OCI-LY1 (cell line): Measurements from ENCODE around the gene SORCS3.

Experiments used
- H2AFZ ChIP-seq: fragments of 200-600 bp; sonication (generic), shearing (Covaris generic); 2 replicates; pipeline ENCODE4 v1.6.0; 2014; ENCODE audit warnings: antibody characterized with exemption, mild to moderate bottlenecking, low read length
- H3F3A ChIP-seq: fragments of 200-600 bp; sonication (generic), shearing (Covaris generic); 2 replicates; pipeline ENCODE4 v1.6.0; 2014; ENCODE audit warnings: mild to moderate bottlenecking, antibody characterized with exemption, low read length, moderate library complexity; ENCODE audit not compliant: insufficient read depth
- H3K27ac ChIP-seq: fragments of 200-600 bp; sonication (generic); 2 replicates; pipeline ENCODE4 v1.5.1; 2014; ENCODE audit warnings: low read length, mixed run types, mild to moderate bottlenecking, low read depth; ENCODE audit not compliant: poor library complexity, severe bottlenecking
- H3K27me3 ChIP-seq: fragments of 200-600 bp; sonication (generic); 2 replicates; pipeline ENCODE4 v1.6.0; 2014; ENCODE audit warnings: antibody characterized with exemption, mild to moderate bottlenecking, low read length, moderate library complexity; ENCODE audit not compliant: insufficient read depth
- H3K36me3 ChIP-seq: fragments of 200-600 bp; sonication (generic); 2 replicates; pipeline ENCODE4 v1.6.1; 2014; ENCODE audit warnings: mild to moderate bottlenecking, antibody characterized with exemption, low read length, moderate library complexity, mixed read lengths; ENCODE audit not compliant: insufficient read depth
- H3K4me1 ChIP-seq: fragments of 200-600 bp; sonication (generic); 2 replicates; pipeline ENCODE4 v1.5.1; 2014; ENCODE audit warnings: mild to moderate bottlenecking, low read length, moderate library complexity; ENCODE audit not compliant: insufficient read depth, severe bottlenecking
- H3K4me2 ChIP-seq: fragments of 200-600 bp; sonication (generic), shearing (Covaris generic); 2 replicates; pipeline ENCODE4 v1.6.1; 2014; ENCODE audit warnings: low read length
- H3K4me3 ChIP-seq: fragments of 200-600 bp; sonication (generic); 2 replicates; pipeline ENCODE4 v1.5.1; 2014; ENCODE audit warnings: low read length, low read depth, mild to moderate bottlenecking, mixed read lengths; ENCODE audit not compliant: poor library complexity, severe bottlenecking
- H3K79me2 ChIP-seq: fragments of 200-600 bp; shearing (Covaris generic); 2 replicates; pipeline ENCODE4 v1.6.1; 2016; ENCODE audit warnings: mixed run types, low read length, mixed read lengths; ENCODE audit not compliant: insufficient read depth
- H3K9ac ChIP-seq: fragments of 200-600 bp; sonication (generic), shearing (Covaris generic); 2 replicates; pipeline ENCODE4 v1.6.1; 2014; ENCODE audit warnings: mild to moderate bottlenecking, low read length, mixed read lengths
- H3K9me2 ChIP-seq: fragments of 200-600 bp; sonication (generic), shearing (Covaris generic); 2 replicates; pipeline ENCODE4 v1.6.1; 2014; ENCODE audit warnings: low read depth, mild to moderate bottlenecking, low read length, mixed read lengths
- H3K9me3 ChIP-seq: fragments of 200-600 bp; shearing (Covaris generic); 2 replicates; pipeline ENCODE4 v1.6.1; 2014; ENCODE audit warnings: low read length, mixed read lengths
- H4K20me1 ChIP-seq: fragments of 200-600 bp; sonication (generic), shearing (Covaris generic); 2 replicates; pipeline ENCODE4 v1.6.0; 2016; ENCODE audit warnings: mild to moderate bottlenecking, low read length; ENCODE audit not compliant: insufficient read depth
- EZH2 ChIP-seq: fragments of 200-600 bp; sonication (generic), shearing (Covaris generic); IDR thresholded peaks from 2 replicates; pipeline ENCODE4 v1.8.0; 2017; ENCODE audit warnings: borderline replicate concordance, mixed run types, mild to moderate bottlenecking, antibody characterized with exemption, low read length, moderate library complexity, mixed read lengths
- TF ChIP-seq, protein P1 (sequence below): fragments of 200-600 bp; sonication (generic), shearing (Covaris generic); IDR thresholded peaks from 2 replicates; pipeline ENCODE4 v1.5.1; 2017; ENCODE audit warnings: mild to moderate bottlenecking, antibody characterized with exemption, low read length, moderate library complexity, mixed read lengths

The SORCS3 gene

GRCh38 chr10:104993085-104993484, 352.0 kb downstream of the SORCS3 start:
- Histone ChIP-seq H3K27ac (no peak overlapping the region), H3F3A (no peaks in the 10 kb centered on the region), H3K4me2 (no peak overlapping the region)

DNA sequence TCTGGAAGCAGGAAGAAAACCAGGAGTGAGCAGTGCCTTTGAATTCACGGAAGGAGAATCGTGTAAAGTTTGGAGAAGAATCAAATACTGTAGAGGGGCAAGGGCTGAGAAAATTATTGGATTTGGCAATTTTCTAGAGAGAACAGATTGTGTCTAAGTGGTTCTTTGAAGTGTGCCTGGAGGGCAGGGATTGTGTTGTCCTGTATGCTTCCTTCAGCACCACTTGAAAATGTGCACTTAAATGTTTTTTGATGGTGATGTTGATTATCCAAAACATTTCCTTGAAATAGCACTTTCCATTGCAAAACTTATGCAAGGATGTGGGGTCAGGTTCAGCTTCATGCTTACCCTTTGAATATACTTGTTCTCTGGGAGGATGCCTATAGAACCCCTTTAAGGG, 360.2 kb downstream of the SORCS3 start:
- Histone ChIP-seq H4K20me1 (no peaks in the 10 kb centered on the region), H3K9me2 (no peaks in the 10 kb centered on the region), H3F3A (no peaks in the 10 kb centered on the region), H3K9ac (no peak overlapping the region), H2AFZ (no peak overlapping the region), H3K27me3 (no peaks in the 10 kb centered on the region), H3K4me1 (no peaks in the 10 kb centered on the region), H3K79me2 (no peaks in the 10 kb centered on the region), H3K27ac (no peak overlapping the region), H3K9me3 (no peaks in the 10 kb centered on the region), H3K36me3 (no peaks in the 10 kb centered on the region), H3K4me2 (no peak overlapping the region), H3K4me3 (no peak overlapping the region)
- TF ChIP-seq, protein P1, sequence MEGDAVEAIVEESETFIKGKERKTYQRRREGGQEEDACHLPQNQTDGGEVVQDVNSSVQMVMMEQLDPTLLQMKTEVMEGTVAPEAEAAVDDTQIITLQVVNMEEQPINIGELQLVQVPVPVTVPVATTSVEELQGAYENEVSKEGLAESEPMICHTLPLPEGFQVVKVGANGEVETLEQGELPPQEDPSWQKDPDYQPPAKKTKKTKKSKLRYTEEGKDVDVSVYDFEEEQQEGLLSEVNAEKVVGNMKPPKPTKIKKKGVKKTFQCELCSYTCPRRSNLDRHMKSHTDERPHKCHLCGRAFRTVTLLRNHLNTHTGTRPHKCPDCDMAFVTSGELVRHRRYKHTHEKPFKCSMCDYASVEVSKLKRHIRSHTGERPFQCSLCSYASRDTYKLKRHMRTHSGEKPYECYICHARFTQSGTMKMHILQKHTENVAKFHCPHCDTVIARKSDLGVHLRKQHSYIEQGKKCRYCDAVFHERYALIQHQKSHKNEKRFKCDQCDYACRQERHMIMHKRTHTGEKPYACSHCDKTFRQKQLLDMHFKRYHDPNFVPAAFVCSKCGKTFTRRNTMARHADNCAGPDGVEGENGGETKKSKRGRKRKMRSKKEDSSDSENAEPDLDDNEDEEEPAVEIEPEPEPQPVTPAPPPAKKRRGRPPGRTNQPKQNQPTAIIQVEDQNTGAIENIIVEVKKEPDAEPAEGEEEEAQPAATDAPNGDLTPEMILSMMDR, result no peak
- TF ChIP-seq EZH2, result no peak

More at GRCh38 chr10:104993085-104993484, 352.0 kb downstream of the SORCS3 start:
- no peaks in the 10 kb centered on the region for H3K9me3 ChIP-seq
- H3K4me1 ChIP-seq, result no peaks in the 10 kb centered on the region
- H3K27me3 ChIP-seq, result no peaks in the 10 kb centered on the region
- no peak overlapping the region for H2AFZ ChIP-seq
- H4K20me1 ChIP-seq, result no peaks in the 10 kb centered on the region
- H3K4me3 ChIP-seq, result no peak overlapping the region
- H3K9me2 ChIP-seq, result no peaks in the 10 kb centered on the region
- no peak overlapping the region for H3K9ac ChIP-seq
- no peaks in the 10 kb centered on the region for H3K36me3 ChIP-seq
- no peaks in the 10 kb centered on the region for H3K79me2 ChIP-seq
- TF ChIP-seq, protein P1, result no peak
- TF ChIP-seq EZH2, result no peak

- Histone ChIP-seq H3K36me3 (no peaks in the 10 kb centered on the region), H3K27me3 (no peaks in the 10 kb centered on the region), H3K27ac (no peak overlapping the region), H3K4me2 (no peak overlapping the region), H3K9me3 (no peaks in the 10 kb centered on the region), H3K4me1 (no peaks in the 10 kb centered on the region), H3K79me2 (no peaks in the 10 kb centered on the region), H4K20me1 (no peaks in the 10 kb centered on the region), H3K9ac (no peak overlapping the region), H3F3A (no peaks in the 10 kb centered on the region), H3K4me3 (no peak overlapping the region), H2AFZ (no peak overlapping the region), H3K9me2 (no peaks in the 10 kb centered on the region)
- TF ChIP-seq, protein P1, result no peak
- TF ChIP-seq EZH2, result no peak
Observed at GRCh38 chr10:105010411-105011121, 369.5 kb downstream of the SORCS3 start.
